ENCODE results near the gene ITCH.

GRCh38 chr20:34315236-34315635, 47.8 kb upstream of the ITCH start:
- TF ChIP-seq CTCF (IDR thresholded peaks at IDR 0.05): no peak
- no peak for TF ChIP-seq POLR2AphosphoS5 (IDR thresholded peaks at IDR 0.05; ENCODE audit: low read depth, low read length)
- no peak for TF ChIP-seq TCF7L2 (IDR thresholded peaks at IDR 0.05; ENCODE audit: low read depth, low read length)
